ENCODE data around the gene ENAH. TPM values are rescaled to one million over a fixed set of nuclear protein-coding genes. Genes with fewer than 3 reads are reported as not detected.

Gene ENAH
- total RNA-seq, 1 donor from 2014 or later = 749 TPM

DNA sequence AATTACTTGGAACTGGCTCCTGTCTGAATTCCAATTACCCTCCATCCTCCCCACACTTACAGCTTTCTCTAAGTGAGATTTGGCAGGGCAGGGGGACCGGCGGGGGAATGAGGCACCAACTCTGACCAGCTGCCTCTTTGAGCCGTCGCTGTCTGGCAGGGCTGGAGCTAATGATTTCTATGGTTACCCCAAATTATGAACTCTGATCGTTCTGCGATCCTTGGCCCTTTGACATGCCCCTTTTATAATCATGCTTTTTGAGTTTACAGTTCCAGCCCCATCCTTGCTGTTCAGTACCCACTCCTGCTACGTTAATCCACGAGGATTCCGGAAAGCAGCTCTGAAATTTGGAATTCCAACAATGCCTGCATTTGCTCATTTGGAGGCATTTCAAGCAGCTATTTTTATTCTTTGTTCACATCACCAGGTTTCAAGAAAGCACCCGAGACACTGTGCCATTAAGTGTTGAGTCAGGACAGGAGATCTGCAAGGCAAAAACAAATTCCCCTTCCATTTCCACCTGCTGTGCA lies 170.4 kb downstream of the ENAH start:
- peaks cover 9% of the 10 kb centered on the region for H3K4me1 ChIP-seq (ENCODE audit: insufficient read depth, low read length)
- no peak overlapping the region for H2AFZ ChIP-seq (ENCODE audit: low read depth, low read length)
- FAIRE-seq (no peak), DNase-seq (ENCODE audit: low read depth) (peak; percentile 75)
- H3K9ac ChIP-seq (ENCODE audit: low read length) = no peak overlapping the region
- H4K20me1 ChIP-seq (ENCODE audit: insufficient read depth, low read length) = peaks cover 16% of the 10 kb centered on the region
- TF ChIP-seq, protein P1, sequence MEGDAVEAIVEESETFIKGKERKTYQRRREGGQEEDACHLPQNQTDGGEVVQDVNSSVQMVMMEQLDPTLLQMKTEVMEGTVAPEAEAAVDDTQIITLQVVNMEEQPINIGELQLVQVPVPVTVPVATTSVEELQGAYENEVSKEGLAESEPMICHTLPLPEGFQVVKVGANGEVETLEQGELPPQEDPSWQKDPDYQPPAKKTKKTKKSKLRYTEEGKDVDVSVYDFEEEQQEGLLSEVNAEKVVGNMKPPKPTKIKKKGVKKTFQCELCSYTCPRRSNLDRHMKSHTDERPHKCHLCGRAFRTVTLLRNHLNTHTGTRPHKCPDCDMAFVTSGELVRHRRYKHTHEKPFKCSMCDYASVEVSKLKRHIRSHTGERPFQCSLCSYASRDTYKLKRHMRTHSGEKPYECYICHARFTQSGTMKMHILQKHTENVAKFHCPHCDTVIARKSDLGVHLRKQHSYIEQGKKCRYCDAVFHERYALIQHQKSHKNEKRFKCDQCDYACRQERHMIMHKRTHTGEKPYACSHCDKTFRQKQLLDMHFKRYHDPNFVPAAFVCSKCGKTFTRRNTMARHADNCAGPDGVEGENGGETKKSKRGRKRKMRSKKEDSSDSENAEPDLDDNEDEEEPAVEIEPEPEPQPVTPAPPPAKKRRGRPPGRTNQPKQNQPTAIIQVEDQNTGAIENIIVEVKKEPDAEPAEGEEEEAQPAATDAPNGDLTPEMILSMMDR (IDR thresholded peaks at IDR 0.05; ENCODE audit: insufficient read depth, low read depth, low read length) = no peak
- no peak for TF ChIP-seq EZH2 (IDR thresholded peaks at IDR 0.05; ENCODE audit: insufficient read depth, low read length)
- Mint-ChIP-seq H3K9me3 (ENCODE audit: unreplicated experiment) (peaks cover 2% of the 10 kb centered on the region), H3K27ac (ENCODE audit: unreplicated experiment) (peak overlapping the region; percentile 50), H3K4me3 (ENCODE audit: unreplicated experiment) (peak overlapping the region; percentile 30), H3K4me1 (ENCODE audit: low read depth, unreplicated experiment) (peaks cover 29% of the 10 kb centered on the region), H3K36me3 (ENCODE audit: low read depth, unreplicated experiment) (peaks cover 3% of the 10 kb centered on the region), H3K27me3 (ENCODE audit: low read depth, unreplicated experiment) (no peaks in the 10 kb centered on the region)
- H3K4me3 ChIP-seq (ENCODE audit: insufficient read depth, low read depth, low read length) = no peak overlapping the region
- no peaks in the 10 kb centered on the region for H3K79me2 ChIP-seq (ENCODE audit: insufficient read depth, low read length)
- H3K4me2 ChIP-seq (ENCODE audit: low read length) = peak overlapping the region; percentile 60
- H3K36me3 ChIP-seq (ENCODE audit: insufficient read depth, low read length) = peaks cover 3% of the 10 kb centered on the region
- H3K27me3 ChIP-seq (ENCODE audit: insufficient read depth, low read length) = no peaks in the 10 kb centered on the region
- H3K9me3 ChIP-seq (ENCODE audit: insufficient read depth, low read depth, low read length) = no peaks in the 10 kb centered on the region
- no peak overlapping the region for H3K27ac ChIP-seq (ENCODE audit: low read depth, low read length)

DNA sequence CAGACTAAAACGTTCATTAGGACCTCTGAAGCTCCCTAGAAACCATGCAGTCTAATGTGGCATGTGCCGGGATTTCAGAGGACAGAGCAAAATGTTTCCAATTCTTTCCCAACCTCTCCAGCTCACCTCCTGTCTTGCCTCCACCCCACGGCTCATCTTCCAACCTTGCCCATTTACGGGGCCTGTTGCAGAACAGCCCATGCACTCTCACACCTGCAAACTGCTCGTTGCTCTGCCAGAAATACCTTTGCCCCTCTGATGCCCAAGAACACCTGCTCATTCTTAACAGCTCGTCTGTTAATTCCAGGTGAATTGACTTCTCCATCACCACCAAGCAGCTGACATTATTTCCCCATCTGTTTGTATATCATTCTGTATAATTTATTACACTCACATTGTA lies 171.2 kb downstream of the ENAH start:
- Histone ChIP-seq H3K36me3 (ENCODE audit: insufficient read depth, low read length) (no peaks in the 10 kb centered on the region), H3K4me1 (ENCODE audit: insufficient read depth, low read length) (peaks cover 9% of the 10 kb centered on the region), H3K4me2 (ENCODE audit: low read length) (no peak overlapping the region), H3K27me3 (ENCODE audit: insufficient read depth, low read length) (no peaks in the 10 kb centered on the region), H3K27ac (ENCODE audit: low read depth, low read length) (no peak overlapping the region), H2AFZ (ENCODE audit: low read depth, low read length) (no peak overlapping the region), H3K4me3 (ENCODE audit: insufficient read depth, low read depth, low read length) (no peak overlapping the region), H4K20me1 (ENCODE audit: insufficient read depth, low read length) (peaks cover 8% of the 10 kb centered on the region), H3K79me2 (ENCODE audit: insufficient read depth, low read length) (no peaks in the 10 kb centered on the region), H3K9me3 (ENCODE audit: insufficient read depth, low read depth, low read length) (no peaks in the 10 kb centered on the region), H3K9ac (ENCODE audit: low read length) (no peak overlapping the region)
- no peak overlapping the region for H3K4me3 Mint-ChIP-seq (ENCODE audit: unreplicated experiment)
- TF ChIP-seq, protein P1 (IDR thresholded peaks at IDR 0.05; ENCODE audit: insufficient read depth, low read depth, low read length) = no peak
- TF ChIP-seq EZH2 (IDR thresholded peaks at IDR 0.05; ENCODE audit: insufficient read depth, low read length) = no peak
- no peak for FAIRE-seq
- H3K27ac Mint-ChIP-seq (ENCODE audit: unreplicated experiment) = no peak overlapping the region
- peaks cover 2% of the 10 kb centered on the region for H3K9me3 Mint-ChIP-seq (ENCODE audit: unreplicated experiment)
- no peaks in the 10 kb centered on the region for H3K27me3 Mint-ChIP-seq (ENCODE audit: low read depth, unreplicated experiment)
- H3K36me3 Mint-ChIP-seq (ENCODE audit: low read depth, unreplicated experiment) = peaks cover 3% of the 10 kb centered on the region
- peaks cover 30% of the 10 kb centered on the region for H3K4me1 Mint-ChIP-seq (ENCODE audit: low read depth, unreplicated experiment)
- DNase-seq (ENCODE audit: low read depth) = no peak

DNA sequence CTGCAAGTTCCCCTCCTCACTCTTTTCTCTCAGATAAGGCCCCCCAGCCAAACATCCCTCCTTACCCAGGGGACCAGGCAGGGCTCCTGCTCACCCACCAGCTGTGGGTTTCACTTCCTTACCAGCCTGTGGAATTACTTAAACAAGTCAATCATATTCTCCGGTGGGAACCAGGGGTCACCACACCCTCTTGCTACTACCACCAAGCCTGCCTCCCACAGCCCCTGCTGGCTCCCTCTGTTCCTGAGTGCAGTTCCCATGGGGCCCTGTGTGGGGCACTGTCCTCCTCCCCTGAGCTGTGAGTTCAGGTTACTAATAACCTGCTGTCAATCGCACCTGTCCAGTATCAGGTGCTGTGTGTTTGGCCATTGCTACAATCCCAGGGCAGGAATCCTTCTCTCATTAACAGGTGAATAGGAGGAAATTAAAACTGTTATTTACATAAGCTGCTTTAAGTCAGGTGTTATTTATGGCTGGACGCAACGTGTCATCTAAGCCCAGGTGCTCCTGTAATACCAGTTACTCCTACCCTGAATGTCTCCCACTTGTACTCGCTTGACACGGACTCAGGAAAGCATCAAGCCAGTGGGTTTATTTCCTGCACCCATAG lies 172.0 kb downstream of the ENAH start:
- Mint-ChIP-seq H3K36me3 (ENCODE audit: low read depth, unreplicated experiment) (peaks cover 6% of the 10 kb centered on the region), H3K4me1 (ENCODE audit: low read depth, unreplicated experiment) (peaks cover 32% of the 10 kb centered on the region), H3K27me3 (ENCODE audit: low read depth, unreplicated experiment) (no peaks in the 10 kb centered on the region), H3K27ac (ENCODE audit: unreplicated experiment) (no peak overlapping the region), H3K4me3 (ENCODE audit: unreplicated experiment) (no peak overlapping the region), H3K9me3 (ENCODE audit: unreplicated experiment) (peaks cover 2% of the 10 kb centered on the region)
- H3K36me3 ChIP-seq (ENCODE audit: insufficient read depth, low read length) = no peaks in the 10 kb centered on the region
- peaks cover 3% of the 10 kb centered on the region for H4K20me1 ChIP-seq (ENCODE audit: insufficient read depth, low read length)
- H3K9me3 ChIP-seq (ENCODE audit: insufficient read depth, low read depth, low read length) = no peaks in the 10 kb centered on the region
- peaks cover 9% of the 10 kb centered on the region for H3K4me1 ChIP-seq (ENCODE audit: insufficient read depth, low read length)
- H3K4me3 ChIP-seq (ENCODE audit: insufficient read depth, low read depth, low read length) = no peak overlapping the region
- DNase-seq (ENCODE audit: low read depth) (no peak), FAIRE-seq (no peak)
- no peak overlapping the region for H3K9ac ChIP-seq (ENCODE audit: low read length)
- H3K4me2 ChIP-seq (ENCODE audit: low read length) = no peak overlapping the region
- H3K27ac ChIP-seq (ENCODE audit: low read depth, low read length) = no peak overlapping the region
- H3K79me2 ChIP-seq (ENCODE audit: insufficient read depth, low read length) = no peaks in the 10 kb centered on the region
- TF ChIP-seq, protein P1 (IDR thresholded peaks at IDR 0.05; ENCODE audit: insufficient read depth, low read depth, low read length) = peak; percentile 60
- no peak for TF ChIP-seq EZH2 (IDR thresholded peaks at IDR 0.05; ENCODE audit: insufficient read depth, low read length)
- H3K27me3 ChIP-seq (ENCODE audit: insufficient read depth, low read length) = no peaks in the 10 kb centered on the region
- no peak overlapping the region for H2AFZ ChIP-seq (ENCODE audit: low read depth, low read length)
